Measurements from ENCODE around the gene RFTN2. TPM values are rescaled to one million over a fixed set of nuclear protein-coding genes. Genes with fewer than 3 reads are reported as not detected.

RFTN2 gene
- total RNA-seq, 4 donors from 2014 or later: 5.0 to 7.4 (median 6.1) TPM

DNA sequence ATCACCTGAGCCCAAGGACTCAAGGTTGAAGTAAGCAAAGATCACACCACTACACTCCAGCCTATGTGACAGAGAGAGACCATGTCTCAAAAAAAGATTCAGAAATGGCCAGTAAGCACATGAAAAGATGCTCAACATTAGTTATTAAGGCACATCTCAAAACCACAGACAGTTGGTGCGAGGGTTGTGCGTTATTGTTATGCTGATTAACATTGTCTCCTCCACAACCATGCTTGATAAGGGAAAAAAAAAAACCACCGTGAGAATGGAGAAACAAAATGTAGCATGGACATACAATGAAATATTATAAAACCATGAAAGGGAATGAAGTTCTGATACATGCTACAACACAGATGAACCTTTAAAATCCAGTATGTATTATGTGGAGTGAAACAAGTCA, 132.2 kb downstream of the RFTN2 start:
- Histone ChIP-seq H3K9me3 (no peaks in the 10 kb centered on the region), H3K4me3 (no peak overlapping the region), H3K27ac (replicated peaks in 1 of 4) (no peak overlapping the region), H3K36me3 (peaks cover 0 to 75% (median 45%) of the 10 kb centered on the region in 4 donors), H3K27me3 (no peaks in the 10 kb centered on the region), H3K4me1 (peaks cover 0 to 7% (median 6%) of the 10 kb centered on the region in 4 donors)
- TF ChIP-seq, protein P1, sequence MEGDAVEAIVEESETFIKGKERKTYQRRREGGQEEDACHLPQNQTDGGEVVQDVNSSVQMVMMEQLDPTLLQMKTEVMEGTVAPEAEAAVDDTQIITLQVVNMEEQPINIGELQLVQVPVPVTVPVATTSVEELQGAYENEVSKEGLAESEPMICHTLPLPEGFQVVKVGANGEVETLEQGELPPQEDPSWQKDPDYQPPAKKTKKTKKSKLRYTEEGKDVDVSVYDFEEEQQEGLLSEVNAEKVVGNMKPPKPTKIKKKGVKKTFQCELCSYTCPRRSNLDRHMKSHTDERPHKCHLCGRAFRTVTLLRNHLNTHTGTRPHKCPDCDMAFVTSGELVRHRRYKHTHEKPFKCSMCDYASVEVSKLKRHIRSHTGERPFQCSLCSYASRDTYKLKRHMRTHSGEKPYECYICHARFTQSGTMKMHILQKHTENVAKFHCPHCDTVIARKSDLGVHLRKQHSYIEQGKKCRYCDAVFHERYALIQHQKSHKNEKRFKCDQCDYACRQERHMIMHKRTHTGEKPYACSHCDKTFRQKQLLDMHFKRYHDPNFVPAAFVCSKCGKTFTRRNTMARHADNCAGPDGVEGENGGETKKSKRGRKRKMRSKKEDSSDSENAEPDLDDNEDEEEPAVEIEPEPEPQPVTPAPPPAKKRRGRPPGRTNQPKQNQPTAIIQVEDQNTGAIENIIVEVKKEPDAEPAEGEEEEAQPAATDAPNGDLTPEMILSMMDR (IDR thresholded peaks at IDR 0.05): no peak
- TF ChIP-seq EP300 (IDR thresholded peaks at IDR 0.05): no peak
- no peak for TF ChIP-seq POLR2A (IDR thresholded peaks at IDR 0.05; ENCODE audit: low read depth)
- no peak for TF ChIP-seq POLR2AphosphoS5 (IDR thresholded peaks at IDR 0.05)
- 96% methylated on average over 3 of the region's 3 CpGs for WGBS
- intact Hi-C loops (cut with DNase I): no loop called here
- DNase-seq (ENCODE audit: extremely low spot score): no peak

DNA sequence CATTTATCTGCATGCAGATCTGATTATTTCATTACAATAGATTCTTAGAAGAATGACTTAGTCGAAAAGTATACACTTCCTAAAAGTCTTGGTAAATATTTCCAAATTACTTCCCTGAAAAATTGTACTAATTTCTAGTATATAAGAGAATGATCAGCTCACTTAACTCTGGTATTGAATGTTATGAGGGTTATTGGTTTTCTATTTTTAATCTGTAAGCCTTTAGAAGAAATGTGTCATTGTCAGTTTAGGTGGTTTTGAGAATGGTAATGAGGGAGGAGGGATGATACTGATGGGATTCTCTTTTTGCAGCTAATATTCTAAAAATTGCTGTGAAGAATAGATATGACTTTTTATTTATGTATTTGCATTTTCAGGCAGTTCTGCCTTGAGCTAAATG, 135.7 kb downstream of the RFTN2 start:
- H3K36me3 ChIP-seq: peaks cover 0 to 78% (median 59%) of the 10 kb centered on the region in 4 donors
- TF ChIP-seq POLR2AphosphoS5 (IDR thresholded peaks at IDR 0.05): no peak
- TF ChIP-seq EP300 (IDR thresholded peaks at IDR 0.05): no peak
- TF ChIP-seq, protein P1 (IDR thresholded peaks at IDR 0.05): no peak
- no peak for TF ChIP-seq POLR2A (IDR thresholded peaks at IDR 0.05; ENCODE audit: low read depth)
- no peak overlapping the region for H3K27ac ChIP-seq (replicated peaks in 1 of 4)
- H3K4me1 ChIP-seq: peaks cover 0 to 10% (median 7%) of the 10 kb centered on the region in 4 donors
- 84% methylated on average over 1 of the region's 1 CpG for WGBS
- intact Hi-C loops (cut with DNase I): no loop called here
- no peak overlapping the region for H3K4me3 ChIP-seq
- DNase-seq (ENCODE audit: extremely low spot score): no peak
- H3K27me3 ChIP-seq: no peaks in the 10 kb centered on the region
- no peaks in the 10 kb centered on the region for H3K9me3 ChIP-seq

DNA sequence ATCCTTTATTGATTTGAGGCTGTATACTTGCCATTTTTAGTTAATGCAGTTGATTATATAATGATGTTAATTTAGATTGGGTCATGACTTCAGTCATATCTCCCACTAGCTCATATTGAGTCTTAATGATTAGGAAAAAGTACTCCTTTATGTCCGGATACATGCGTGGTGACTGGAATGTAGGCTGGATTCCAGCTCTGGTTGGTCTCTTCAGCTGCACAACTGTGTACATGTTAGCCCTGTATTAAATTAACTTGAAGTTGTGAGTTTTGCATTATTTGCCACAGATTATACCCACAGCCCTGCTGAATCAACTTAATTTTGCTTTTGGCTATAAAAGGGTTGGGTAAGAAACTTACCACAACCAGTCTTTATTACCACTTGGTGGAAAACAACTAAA, 137.0 kb downstream of the RFTN2 start:
- 65% methylated on average over 2 of the region's 2 CpGs for WGBS
- peaks cover 0 to 17% (median 7%) of the 10 kb centered on the region in 4 donors for H3K4me1 ChIP-seq
- H3K9me3 ChIP-seq: no peaks in the 10 kb centered on the region
- peaks cover 0 to 65% (median 47%) of the 10 kb centered on the region in 4 donors for H3K36me3 ChIP-seq
- DNase-seq (ENCODE audit: extremely low spot score): no peak
- no peak overlapping the region for H3K4me3 ChIP-seq
- TF ChIP-seq POLR2A (IDR thresholded peaks at IDR 0.05; ENCODE audit: low read depth): no peak
- TF ChIP-seq, protein P1 (IDR thresholded peaks at IDR 0.05): no peak
- intact Hi-C loops (cut with DNase I): no loop called here
- no peaks in the 10 kb centered on the region for H3K27me3 ChIP-seq
- H3K27ac ChIP-seq (replicated peaks in 1 of 4): no peak overlapping the region

Small RNA genes lying within 50 kb of the gene (small RNA-seq; reads per million reads assigned to genes)
- 0 reads per million in 3 donors for gene AC020550.1

Other genes with a start within 250 kb of the RFTN2 start
- gene SF3B1, start 240.6 kb downstream of the RFTN2 start, total RNA-seq: 100 to 1,000 TPM in 2 of 4 donors, 10 to 100 TPM in 2; 91.5 to 223 (median 130) TPM
- gene COQ10B, start 222.0 kb downstream of the RFTN2 start, total RNA-seq: 10 to 100 TPM; 27.0 to 58.8 (median 43.8) TPM
- 100 to 1,000 TPM in 3 of 4 donors, 10 to 100 TPM in 1; 84.7 to 142 (median 115) TPM for gene HSPD1, start 175.7 kb downstream of the RFTN2 start, total RNA-seq
- 10 to 100 TPM; 46.7 to 93.4 (median 65.2) TPM for gene HSPE1, start 175.2 kb downstream of the RFTN2 start, total RNA-seq
- gene MOB4, start 159.5 kb downstream of the RFTN2 start, total RNA-seq: 10 to 100 TPM; 26.7 to 43.5 (median 39.3) TPM
- gene MARS2, start 29.8 kb upstream of the RFTN2 start, total RNA-seq: 1 to 10 TPM; 3.3 to 9.6 (median 5.1) TPM
- not detected for gene BOLL, start 109.7 kb upstream of the RFTN2 start, total RNA-seq
- gene PLCL1, start 129.0 kb upstream of the RFTN2 start, total RNA-seq: 10 to 100 TPM; 67.3 to 86.2 (median 79.2) TPM

Measured in esophagus muscularis mucosa (tissue), 4 donors.